Measurements from ENCODE around the gene FBXO48. TPM values are rescaled to one million over a fixed set of nuclear protein-coding genes. Genes with fewer than 3 reads are reported as not detected.

FBXO48 gene
- total RNA-seq, 2 experiments from 2014 or later, result 1.5 to 6.8 TPM

DNA sequence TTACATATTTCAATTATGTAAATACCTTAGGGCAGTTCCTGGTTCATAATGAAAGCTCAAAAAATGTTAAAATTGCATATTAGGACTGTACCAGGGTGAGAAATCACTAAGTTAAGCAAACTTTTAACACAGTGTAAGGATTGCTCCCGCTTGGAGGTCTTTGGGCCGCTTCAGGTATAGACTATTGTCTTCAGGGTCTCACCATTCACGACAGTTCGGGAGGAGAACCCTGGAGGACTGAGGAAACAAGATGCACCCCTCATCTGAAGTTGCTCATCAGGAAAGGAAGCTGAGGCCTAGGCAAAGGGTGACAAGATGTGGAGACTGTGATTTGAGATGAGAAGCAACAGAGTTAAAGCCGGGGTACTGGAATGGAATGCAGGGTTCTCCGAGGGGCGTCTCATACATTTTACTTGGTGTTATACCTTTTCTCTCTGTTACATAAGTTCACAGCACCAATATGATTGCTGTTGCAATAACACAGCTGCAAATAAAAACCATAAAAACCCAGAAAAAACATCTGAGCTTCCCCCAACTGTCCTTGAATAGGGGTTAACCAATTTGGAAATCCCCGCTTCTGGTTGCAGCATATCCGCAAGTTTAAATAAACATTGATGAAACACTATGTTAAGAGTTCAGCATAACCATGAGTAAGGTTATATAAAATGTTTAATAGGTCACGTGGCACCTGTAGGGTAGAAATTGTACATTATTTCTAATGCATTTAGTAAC is 40.1 kb downstream of the FBXO48 start:
- POLR2A ChIA-PET, result interaction anchor here (0.5 to 7.6 kb wide), 8 partner anchors 9 to 220 kb away, joined by 4 to 103 read pairs (median 6); no protein-coding TSS in a partner anchor
- H3K36me3 ChIP-seq (ENCODE audit: insufficient read depth, low read length), result no peaks in the 10 kb centered on the region; the same call in 1 of the 2 replicates
- peak overlapping the region; percentile 93 for H2AFZ ChIP-seq (ENCODE audit: low read length)
- no peaks in the 10 kb centered on the region for H3K79me2 ChIP-seq (ENCODE audit: insufficient read depth, low read depth, low read length)
- intact Hi-C loops (cut with micrococcal nuclease; ENCODE audit: unreplicated experiment), result loop anchor here (1.0 to 2.0 kb wide), 2 partner anchors 40 to 65 kb away; no protein-coding TSS in a partner anchor
- H3K27ac ChIP-seq (ENCODE audit: low read depth, low read length, poor library complexity, severe bottlenecking), result peak overlapping the region; percentile 88
- CTCF ChIA-PET (ENCODE audit: unreplicated experiment), result no interaction called here
- H4K20me1 ChIP-seq (ENCODE audit: insufficient read depth, low read length), result no peaks in the 10 kb centered on the region
- H3K4me2 ChIP-seq (ENCODE audit: low read length), result peak overlapping the region; percentile 62
- DNase-seq (ENCODE audit: low spot score), result peak; percentile 72
- H3K9me3 ChIP-seq (ENCODE audit: low read length), result no peaks in the 10 kb centered on the region
- H3K4me1 ChIP-seq (ENCODE audit: insufficient read depth, low read length, poor library complexity, severe bottlenecking), result peaks cover 64% of the 10 kb centered on the region
- no peaks in the 10 kb centered on the region for H3K9me2 ChIP-seq (ENCODE audit: insufficient read depth, low read length)
- TF ChIP-seq, protein P1, sequence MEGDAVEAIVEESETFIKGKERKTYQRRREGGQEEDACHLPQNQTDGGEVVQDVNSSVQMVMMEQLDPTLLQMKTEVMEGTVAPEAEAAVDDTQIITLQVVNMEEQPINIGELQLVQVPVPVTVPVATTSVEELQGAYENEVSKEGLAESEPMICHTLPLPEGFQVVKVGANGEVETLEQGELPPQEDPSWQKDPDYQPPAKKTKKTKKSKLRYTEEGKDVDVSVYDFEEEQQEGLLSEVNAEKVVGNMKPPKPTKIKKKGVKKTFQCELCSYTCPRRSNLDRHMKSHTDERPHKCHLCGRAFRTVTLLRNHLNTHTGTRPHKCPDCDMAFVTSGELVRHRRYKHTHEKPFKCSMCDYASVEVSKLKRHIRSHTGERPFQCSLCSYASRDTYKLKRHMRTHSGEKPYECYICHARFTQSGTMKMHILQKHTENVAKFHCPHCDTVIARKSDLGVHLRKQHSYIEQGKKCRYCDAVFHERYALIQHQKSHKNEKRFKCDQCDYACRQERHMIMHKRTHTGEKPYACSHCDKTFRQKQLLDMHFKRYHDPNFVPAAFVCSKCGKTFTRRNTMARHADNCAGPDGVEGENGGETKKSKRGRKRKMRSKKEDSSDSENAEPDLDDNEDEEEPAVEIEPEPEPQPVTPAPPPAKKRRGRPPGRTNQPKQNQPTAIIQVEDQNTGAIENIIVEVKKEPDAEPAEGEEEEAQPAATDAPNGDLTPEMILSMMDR (conservative IDR thresholded peaks at IDR 0.05; ENCODE audit: low read length), result no peak
- no peak for TF ChIP-seq EZH2phosphoT487 (IDR thresholded peaks at IDR 0.05; ENCODE audit: borderline replicate concordance, low read depth, low read length)
- BruUV-seq (replicated peaks), result TSS peak; percentile 92
- peak overlapping the region; percentile 34 for H3K4me3 ChIP-seq (ENCODE audit: low read depth, low read length, poor library complexity, severe bottlenecking)

DNA sequence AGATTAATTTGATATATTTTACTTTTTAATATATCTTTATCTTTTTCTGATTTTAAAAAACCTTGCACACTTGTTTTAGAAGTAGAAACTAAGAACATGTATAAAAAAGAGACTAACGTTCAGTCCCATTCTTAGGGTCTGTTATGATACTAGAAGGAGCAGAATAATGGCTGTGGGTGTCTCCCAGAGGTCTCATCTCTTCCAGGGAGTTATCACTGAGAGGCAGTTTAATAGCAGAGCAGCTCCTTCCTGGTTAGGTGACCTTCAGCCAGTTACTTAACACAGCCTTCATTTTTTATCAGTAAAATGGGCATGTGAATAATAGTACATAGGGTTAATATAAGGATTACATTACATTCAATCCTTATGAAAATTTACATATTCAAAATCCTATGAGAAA is 40.6 kb downstream of the FBXO48 start:
- Histone ChIP-seq H3K4me1 (ENCODE audit: insufficient read depth, low read length, poor library complexity, severe bottlenecking) (peaks cover 67% of the 10 kb centered on the region), H3K4me3 (ENCODE audit: low read depth, low read length, poor library complexity, severe bottlenecking) (peak overlapping the region; percentile 34), H3K36me3 (ENCODE audit: insufficient read depth, low read length) (no peaks in the 10 kb centered on the region), H3K9me3 (ENCODE audit: low read length) (no peaks in the 10 kb centered on the region), H2AFZ (ENCODE audit: low read length) (peak overlapping the region; percentile 93; the same call in 1 of the 2 replicates), H3K9me2 (ENCODE audit: insufficient read depth, low read length) (no peaks in the 10 kb centered on the region), H3K4me2 (ENCODE audit: low read length) (peak overlapping the region; percentile 62), H3K79me2 (ENCODE audit: insufficient read depth, low read depth, low read length) (no peaks in the 10 kb centered on the region), H4K20me1 (ENCODE audit: insufficient read depth, low read length) (no peaks in the 10 kb centered on the region), H3K27ac (ENCODE audit: low read depth, low read length, poor library complexity, severe bottlenecking) (peak overlapping the region; percentile 88)
- TF ChIP-seq EZH2phosphoT487 (IDR thresholded peaks at IDR 0.05; ENCODE audit: borderline replicate concordance, low read depth, low read length), result no peak
- TF ChIP-seq, protein P1 (conservative IDR thresholded peaks at IDR 0.05; ENCODE audit: low read length), result no peak
- no peak for DNase-seq (ENCODE audit: low spot score)
- POLR2A ChIA-PET, result interaction anchor here (0.5 to 7.6 kb wide), 8 partner anchors 10 to 1821 kb away, joined by 3 to 103 read pairs (median 5); no protein-coding TSS in a partner anchor
- CTCF ChIA-PET (ENCODE audit: unreplicated experiment), result no interaction called here
- no TSS peak for BruUV-seq (replicated peaks)
- intact Hi-C loops (cut with micrococcal nuclease; ENCODE audit: unreplicated experiment), result loop anchor here (2.0 kb wide), 1 partner anchor 40 kb away; no protein-coding TSS in a partner anchor
